Small intestine (tissue), 7 donors: Measurements from ENCODE around the gene LRP1B. TPM values are rescaled to one million over a fixed set of nuclear protein-coding genes. Genes with fewer than 3 reads are reported as not detected.

Source experiments
- DNase-seq, 2 donors: peaks; one replicate each; pipeline versions ENCODE4 v3.0.0 to v3.0.0-alpha.2; 2013
- FAIRE-seq: peaks from 2 replicates; lab custom pipeline; 2012; peaks lifted over from hg19 to GRCh38; lab: Jason Lieb, UNC
- H3K27ac ChIP-seq, 3 donors: one replicate each; pipeline ENCODE4 v1.5.1; 2013; ENCODE audit warnings: low read length in 2 of 3, mild to moderate bottlenecking in 2 of 3, control low read depth in 1 of 3, inconsistent platforms in 1 of 3, low read depth in 1 of 3, moderate library complexity in 1 of 3
- H3K27me3 ChIP-seq, 3 donors: one replicate each; pipeline ENCODE4 v1.6.1; 2013; ENCODE audit warnings: low read length in 3 of 3, inconsistent platforms in 1 of 3; ENCODE audit not compliant: control insufficient read depth in 3 of 3, insufficient read depth in 3 of 3
- H3K36me3 ChIP-seq, 3 donors: one replicate each; pipeline ENCODE4 v1.6.1; 2013; ENCODE audit warnings: low read length in 3 of 3, inconsistent platforms in 1 of 3, low read depth in 1 of 3, mild to moderate bottlenecking in 1 of 3, moderate library complexity in 1 of 3; ENCODE audit not compliant: control insufficient read depth in 3 of 3, insufficient read depth in 2 of 3
- H3K4me1 ChIP-seq, 3 donors: one replicate each; pipeline ENCODE4 v1.6.1; 2013; ENCODE audit warnings: low read length in 2 of 3, inconsistent platforms in 1 of 3, low read depth in 1 of 3, mild to moderate bottlenecking in 1 of 3, moderate library complexity in 1 of 3; ENCODE audit not compliant: control insufficient read depth in 3 of 3, insufficient read depth in 2 of 3
- H3K4me3 ChIP-seq, 3 donors: one replicate each; pipeline ENCODE4 v1.5.1; 2013; ENCODE audit warnings: low read length in 3 of 3, control low read depth in 1 of 3, inconsistent platforms in 1 of 3, low read depth in 1 of 3, mild to moderate bottlenecking in 1 of 3, moderate library complexity in 1 of 3
- H3K9me3 ChIP-seq, 2 donors: one replicate each; pipeline ENCODE4 v1.6.1; 2013; ENCODE audit warnings: low read depth in 1 of 2, low read length in 1 of 2; ENCODE audit not compliant: control insufficient read depth in 2 of 2, insufficient read depth in 1 of 2
- WGBS, 3 donors: extraction: QIAGEN DNeasy Blood & Tissue Kit; methylation state at CpG; one replicate each; pipeline ENCODE4 v1.1.7; 2013; 5-methylcytosine and 5-hydroxymethylcytosine counted together
- polyA plus RNA-seq, 4 donors: library from polyadenylated mRNA; stranded (reverse) in 3 of 4; unstranded in 1 of 4; fragments of 200-250 nt in 3 of 4; fragments of 120-200 nt in 1 of 4; gene quantifications; one replicate each; pipeline versions ENCODE4 v1.2.1 to v1.2.3, GENCODE V29; 2013
- donor health status: healthy with polysubstance abuse.
- donor health status: control.
- donor health status: control.
- donor health status: Bipolar disorder and iron deficiency.
- donor health status: healthy.

Gene LRP1B
- polyA plus RNA-seq, 4 donors = 0.07 to 0.64 TPM; not detected in 2

- no peak overlapping the region for H3K27ac ChIP-seq
- no peaks in the 10 kb centered on the region for H3K9me3 ChIP-seq
- WGBS, 3 donors = 48 to 61% (median 50%) methylated on average over 3 of the region's 3 CpGs
- H3K4me1 ChIP-seq = no peaks in the 10 kb centered on the region
- no peak for FAIRE-seq
- H3K36me3 ChIP-seq = no peaks in the 10 kb centered on the region
- no peak for DNase-seq
- H3K4me3 ChIP-seq = no peak overlapping the region
- no peaks in the 10 kb centered on the region for H3K27me3 ChIP-seq
These were observed 258.7 kb downstream of the LRP1B start for GRCh38 chr2:141871913-141872634.

DNA sequence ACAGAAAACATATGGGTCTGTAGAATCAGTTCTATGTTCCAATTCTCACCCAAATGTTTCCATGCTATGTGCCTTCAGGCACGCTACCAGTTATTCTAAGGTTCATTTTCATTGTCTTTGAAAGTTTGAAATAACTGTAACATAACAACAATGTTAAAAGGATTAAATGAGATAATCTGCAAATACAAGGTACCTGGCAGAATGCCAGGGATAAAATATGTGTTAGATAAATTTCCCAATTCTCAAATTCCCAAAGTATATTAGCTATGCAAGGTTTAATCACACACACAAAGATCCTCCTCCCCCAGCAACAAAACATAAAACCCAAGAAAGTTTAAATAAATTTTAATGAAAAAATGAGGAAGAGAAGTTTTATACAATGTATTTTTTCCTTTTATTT, 261.2 kb downstream of the LRP1B start:
- Histone ChIP-seq H3K4me1 (no peaks in the 10 kb centered on the region), H3K9me3 (no peaks in the 10 kb centered on the region), H3K27me3 (no peaks in the 10 kb centered on the region), H3K27ac (no peak overlapping the region), H3K4me3 (no peak overlapping the region), H3K36me3 (no peaks in the 10 kb centered on the region)
- no peak for DNase-seq
- FAIRE-seq = no peak
- WGBS, 3 donors = 87 to 97% (median 88%) methylated on average over 1 of the region's 1 CpG

GRCh38 chr2:141863964-141864363, 266.9 kb downstream of the LRP1B start:
- H3K27ac ChIP-seq = no peak overlapping the region
- no peak for FAIRE-seq

DNA sequence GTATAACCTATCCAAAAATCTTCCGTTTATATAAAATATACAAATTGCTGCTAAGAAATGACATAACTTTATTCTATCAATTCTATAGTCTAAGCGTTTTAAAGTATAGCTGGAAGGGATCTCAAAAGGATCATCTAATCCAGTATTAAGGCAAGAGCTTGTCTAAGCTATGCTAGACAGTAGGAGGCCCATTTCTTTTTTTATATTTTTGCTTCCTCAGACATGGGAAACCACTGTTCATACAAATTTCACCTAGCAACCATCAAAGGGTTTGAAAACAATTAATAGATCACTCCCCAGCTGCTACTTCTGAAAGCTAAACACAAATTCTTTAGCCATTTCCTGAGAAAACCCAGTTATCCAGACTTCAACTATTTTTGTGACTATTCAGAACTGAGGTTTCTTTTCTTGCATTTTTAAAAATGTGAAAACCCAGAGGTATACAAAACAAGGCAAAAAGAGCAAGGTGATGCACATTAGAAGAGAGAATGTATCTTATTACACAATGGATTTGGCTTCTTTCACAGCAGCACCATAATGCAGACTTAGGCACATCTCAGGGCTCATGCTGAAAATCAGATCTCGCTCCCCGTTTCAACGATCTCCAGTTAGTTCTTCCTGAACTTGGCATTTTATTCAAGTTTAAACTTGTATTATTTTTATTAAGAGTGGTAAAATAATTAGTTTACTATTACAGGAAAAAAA, 274.4 kb downstream of the LRP1B start:
- no peaks in the 10 kb centered on the region for H3K4me1 ChIP-seq
- no peaks in the 10 kb centered on the region for H3K36me3 ChIP-seq
- no peak overlapping the region for H3K4me3 ChIP-seq
- WGBS, 3 donors = 79 to 84% (median 83%) methylated on average over 5 of the region's 5 CpGs
- H3K9me3 ChIP-seq = no peaks in the 10 kb centered on the region
- FAIRE-seq (no peak), DNase-seq (no peak)
- no peak overlapping the region for H3K27ac ChIP-seq
- H3K27me3 ChIP-seq = no peaks in the 10 kb centered on the region

More at GRCh38 chr2:141863964-141864363, 266.9 kb downstream of the LRP1B start:
- no peaks in the 10 kb centered on the region for H3K9me3 ChIP-seq
- no peaks in the 10 kb centered on the region for H3K4me1 ChIP-seq
- no peak for DNase-seq
- H3K27me3 ChIP-seq = no peaks in the 10 kb centered on the region
- H3K4me3 ChIP-seq = no peak overlapping the region
- no peaks in the 10 kb centered on the region for H3K36me3 ChIP-seq

- H3K27me3 ChIP-seq = no peaks in the 10 kb centered on the region
- no peak overlapping the region for H3K27ac ChIP-seq
- H3K9me3 ChIP-seq = no peaks in the 10 kb centered on the region
- DNase-seq = no peak
- no peak overlapping the region for H3K4me3 ChIP-seq
- H3K36me3 ChIP-seq = no peaks in the 10 kb centered on the region
- no peak for FAIRE-seq
- H3K4me1 ChIP-seq = no peaks in the 10 kb centered on the region
- WGBS, 3 donors = 68 to 84% (median 77%) methylated on average over 1 of the region's 1 CpG
These were observed 282.6 kb downstream of the LRP1B start for GRCh38 chr2:141848191-141848590.

GRCh38 chr2:141844231-141844630, 286.6 kb downstream of the LRP1B start:
- WGBS, 3 donors = 73 to 84% (median 83%) methylated on average over 2 of the region's 2 CpGs
- no peaks in the 10 kb centered on the region for H3K27me3 ChIP-seq
- H3K4me3 ChIP-seq = no peak overlapping the region
- H3K27ac ChIP-seq = no peak overlapping the region
- FAIRE-seq (no peak), DNase-seq (no peak)
- H3K36me3 ChIP-seq = no peaks in the 10 kb centered on the region
- no peaks in the 10 kb centered on the region for H3K9me3 ChIP-seq
- H3K4me1 ChIP-seq = no peaks in the 10 kb centered on the region

- no peaks in the 10 kb centered on the region for H3K9me3 ChIP-seq
- no peaks in the 10 kb centered on the region for H3K36me3 ChIP-seq
- no peaks in the 10 kb centered on the region for H3K27me3 ChIP-seq
- no peak overlapping the region for H3K27ac ChIP-seq
- H3K4me3 ChIP-seq = no peak overlapping the region
- DNase-seq (no peak), FAIRE-seq (no peak)
- no peaks in the 10 kb centered on the region for H3K4me1 ChIP-seq
- 34 to 80% (median 44%) methylated on average over 1 of the region's 1 CpG for WGBS, 3 donors
These were observed 295.7 kb downstream of the LRP1B start for GRCh38 chr2:141835103-141835502.

DNA sequence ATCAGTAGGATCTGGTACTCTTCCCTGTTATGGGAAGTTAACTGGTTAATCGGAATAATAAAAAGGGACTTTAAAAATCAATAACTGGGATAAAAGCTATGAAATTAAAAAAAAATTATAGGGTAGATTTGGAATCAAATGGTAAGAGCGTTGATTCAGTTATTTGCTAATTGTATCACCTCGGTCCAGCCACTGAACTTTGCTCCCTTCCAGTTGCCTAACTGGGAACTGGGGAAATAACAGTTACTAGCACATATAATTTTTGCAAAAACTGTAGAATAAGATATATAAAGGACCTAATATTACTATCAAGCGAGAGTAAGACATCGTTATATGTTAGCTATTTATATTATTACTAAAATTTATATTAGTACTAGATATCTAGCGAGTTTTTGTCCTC, 302.1 kb downstream of the LRP1B start:
- Histone ChIP-seq H3K27ac (no peak overlapping the region), H3K9me3 (no peaks in the 10 kb centered on the region), H3K4me1 (no peaks in the 10 kb centered on the region), H3K4me3 (no peak overlapping the region), H3K27me3 (no peaks in the 10 kb centered on the region), H3K36me3 (no peaks in the 10 kb centered on the region)
- FAIRE-seq (no peak), DNase-seq (no peak)
- WGBS, 3 donors = 64 to 86% (median 67%) methylated on average over 6 of the region's 6 CpGs
